ENCODE data around the gene ZNF738. TPM values are rescaled to one million over a fixed set of nuclear protein-coding genes. Genes with fewer than 3 reads are reported as not detected.
A peak's percentile ranks its signal among the peaks of the same experiment; 100 is the strongest.
"Not testable (repeated sequence)": the region's sequence is repeated elsewhere in the genome, so short reads cannot be mapped to it uniquely, and the experiment has no call there.

The ZNF738 gene
- polyA plus RNA-seq (2013, experiment 1 of 4), result 125 TPM
- polyA plus RNA-seq (2013, experiment 2 of 4), result 133 TPM
- polyA plus RNA-seq (2013, experiment 3 of 4), result 96.2 TPM
- 116 TPM for polyA plus RNA-seq (2013, experiment 4 of 4)

GRCh38 chr19:21358768-21359451, at the start of gene ZNF738:
Gene ZNF738 (plus strand): TSS chr19:21359000. CDS start chr19:21359141, 141 bp downstream.
- no peaks in the 10 kb centered on the region for H3K4me1 ChIP-seq (ENCODE audit: control insufficient read depth, insufficient read depth, low read length)
- peak within 1 kb of the TSS; percentile 95 for H3K4me3 ChIP-seq (ENCODE audit: insufficient read depth, low read depth, low read length)
- peak within 1 kb of the TSS; percentile 100 for H3K27ac ChIP-seq (ENCODE audit: insufficient read depth, low read depth, low read length, poor library complexity, severe bottlenecking)
- no peaks in the 10 kb centered on the region for H3K27me3 ChIP-seq (ENCODE audit: control insufficient read depth, insufficient read depth, low read length, poor library complexity, severe bottlenecking)
- no peaks in the 10 kb centered on the region for H3K9me3 ChIP-seq (ENCODE audit: control insufficient read depth, low read length)
- peaks cover 26% of the 10 kb centered on the region for H3K36me3 ChIP-seq (ENCODE audit: control insufficient read depth, insufficient read depth, low read length)
- 0% methylated on average over 36 of the region's 36 CpGs for WGBS, 2 experiments

GRCh38 chr19:21312807-21313206, 46.0 kb upstream of the ZNF738 start:
- H3K27me3 ChIP-seq (ENCODE audit: control insufficient read depth, insufficient read depth, low read length, poor library complexity, severe bottlenecking); H3K9me3 ChIP-seq (ENCODE audit: control insufficient read depth, low read length); H3K4me3 ChIP-seq (ENCODE audit: insufficient read depth, low read depth, low read length); H3K36me3 ChIP-seq (ENCODE audit: control insufficient read depth, insufficient read depth, low read length); H3K4me1 ChIP-seq (ENCODE audit: control insufficient read depth, insufficient read depth, low read length); H3K27ac ChIP-seq (ENCODE audit: insufficient read depth, low read depth, low read length, poor library complexity, severe bottlenecking): not testable (repeated sequence)
- WGBS, 2 experiments, result 96 to 97% methylated on average over 2 of the region's 2 CpGs

DNA sequence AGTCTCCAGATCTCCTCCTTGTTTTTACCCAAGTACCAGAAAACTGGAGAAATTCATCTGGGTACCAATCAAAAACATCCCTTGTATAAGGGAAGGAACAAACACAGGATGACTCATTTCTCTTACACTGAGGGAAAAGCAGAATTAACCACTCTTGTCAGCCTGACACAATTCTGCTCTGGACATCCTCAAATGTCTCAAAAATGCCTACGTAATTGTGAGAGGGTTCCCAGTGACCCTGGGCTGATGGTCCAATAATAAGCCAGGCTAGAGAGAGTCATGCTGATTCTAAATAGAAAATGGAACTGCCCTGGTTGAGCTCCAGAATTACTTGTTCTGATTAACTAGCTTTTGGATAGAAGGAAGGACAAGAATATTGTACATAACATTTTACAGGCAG, 44.1 kb upstream of the ZNF738 start:
- no peaks in the 10 kb centered on the region for H3K27me3 ChIP-seq (ENCODE audit: control insufficient read depth, insufficient read depth, low read length, poor library complexity, severe bottlenecking)
- H3K4me1 ChIP-seq (ENCODE audit: control insufficient read depth, insufficient read depth, low read length), result no peaks in the 10 kb centered on the region
- H3K9me3 ChIP-seq (ENCODE audit: control insufficient read depth, low read length), result no peaks in the 10 kb centered on the region
- H3K36me3 ChIP-seq (ENCODE audit: control insufficient read depth, insufficient read depth, low read length), result no peaks in the 10 kb centered on the region
- 93 to 100% methylated on average over 1 of the region's 1 CpG for WGBS, 2 experiments
- H3K4me3 ChIP-seq (ENCODE audit: insufficient read depth, low read depth, low read length), result no peak overlapping the region
- H3K27ac ChIP-seq (ENCODE audit: insufficient read depth, low read depth, low read length, poor library complexity, severe bottlenecking), result no peak overlapping the region

DNA sequence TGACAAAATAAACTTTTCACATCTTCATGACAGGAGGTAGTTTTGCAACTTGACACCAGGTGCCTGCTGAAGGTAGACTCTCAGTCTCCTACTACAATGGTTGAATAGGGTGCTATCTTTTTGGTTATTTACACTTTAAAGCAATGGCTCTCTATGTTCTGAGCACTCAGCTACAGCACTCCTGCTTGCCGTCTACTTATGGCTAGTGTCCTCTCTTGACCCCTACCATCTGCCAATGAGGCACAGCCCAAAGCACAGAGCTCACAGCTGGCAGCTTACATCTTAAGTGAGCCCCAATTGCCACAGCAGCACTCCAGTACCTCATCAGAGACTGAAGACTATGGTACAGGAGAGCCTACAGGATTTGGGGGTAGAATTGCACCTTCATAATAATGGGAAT, 41.0 kb upstream of the ZNF738 start:
- Histone ChIP-seq H3K4me3 (ENCODE audit: insufficient read depth, low read depth, low read length) (no peak overlapping the region), H3K4me1 (ENCODE audit: control insufficient read depth, insufficient read depth, low read length) (no peaks in the 10 kb centered on the region), H3K9me3 (ENCODE audit: control insufficient read depth, low read length) (no peaks in the 10 kb centered on the region), H3K27ac (ENCODE audit: insufficient read depth, low read depth, low read length, poor library complexity, severe bottlenecking) (no peak overlapping the region), H3K36me3 (ENCODE audit: control insufficient read depth, insufficient read depth, low read length) (no peaks in the 10 kb centered on the region), H3K27me3 (ENCODE audit: control insufficient read depth, insufficient read depth, low read length, poor library complexity, severe bottlenecking) (no peaks in the 10 kb centered on the region)
- WGBS, 2 experiments, result 70 to 71% methylated on average over 1 of the region's 1 CpG

DNA sequence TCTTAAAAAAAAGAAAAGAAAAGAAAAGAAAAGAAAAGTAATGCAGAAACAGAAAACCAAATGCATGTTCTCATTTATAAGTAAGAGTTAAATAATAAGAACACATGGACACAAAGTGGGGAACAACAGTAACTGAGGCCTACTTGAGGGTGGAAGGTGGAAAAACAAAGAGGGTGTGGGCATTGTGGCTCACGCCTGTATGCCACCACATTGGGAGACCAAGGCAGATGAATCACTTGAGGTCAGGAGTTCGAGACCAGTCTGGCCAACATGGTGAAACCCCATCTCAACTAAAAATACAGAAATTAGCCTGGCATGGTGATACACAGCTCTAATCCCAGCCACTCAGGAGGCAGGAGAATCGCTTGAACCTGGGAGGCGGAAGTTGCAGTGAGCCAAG, 37.7 kb upstream of the ZNF738 start:
- Histone ChIP-seq H3K27me3 (ENCODE audit: control insufficient read depth, insufficient read depth, low read length, poor library complexity, severe bottlenecking) (no peaks in the 10 kb centered on the region), H3K27ac (ENCODE audit: insufficient read depth, low read depth, low read length, poor library complexity, severe bottlenecking) (no peak overlapping the region), H3K4me3 (ENCODE audit: insufficient read depth, low read depth, low read length) (no peak overlapping the region), H3K36me3 (ENCODE audit: control insufficient read depth, insufficient read depth, low read length) (peaks cover 3% of the 10 kb centered on the region), H3K4me1 (ENCODE audit: control insufficient read depth, insufficient read depth, low read length) (no peaks in the 10 kb centered on the region), H3K9me3 (ENCODE audit: control insufficient read depth, low read length) (peaks cover under 1% of the 10 kb centered on the region)
- 89 to 90% methylated on average over 4 of the region's 4 CpGs for WGBS, 2 experiments

GRCh38 chr19:21321996-21322395, 36.8 kb upstream of the ZNF738 start:
- no peaks in the 10 kb centered on the region for H3K27me3 ChIP-seq (ENCODE audit: control insufficient read depth, insufficient read depth, low read length, poor library complexity, severe bottlenecking)
- 88 to 90% methylated on average over 4 of the region's 4 CpGs for WGBS, 2 experiments
- peaks cover 4% of the 10 kb centered on the region for H3K9me3 ChIP-seq (ENCODE audit: control insufficient read depth, low read length)
- no peak overlapping the region for H3K4me3 ChIP-seq (ENCODE audit: insufficient read depth, low read depth, low read length)
- peaks cover 11% of the 10 kb centered on the region for H3K36me3 ChIP-seq (ENCODE audit: control insufficient read depth, insufficient read depth, low read length)
- H3K4me1 ChIP-seq (ENCODE audit: control insufficient read depth, insufficient read depth, low read length), result no peaks in the 10 kb centered on the region
- H3K27ac ChIP-seq (ENCODE audit: insufficient read depth, low read depth, low read length, poor library complexity, severe bottlenecking), result no peak overlapping the region

DNA sequence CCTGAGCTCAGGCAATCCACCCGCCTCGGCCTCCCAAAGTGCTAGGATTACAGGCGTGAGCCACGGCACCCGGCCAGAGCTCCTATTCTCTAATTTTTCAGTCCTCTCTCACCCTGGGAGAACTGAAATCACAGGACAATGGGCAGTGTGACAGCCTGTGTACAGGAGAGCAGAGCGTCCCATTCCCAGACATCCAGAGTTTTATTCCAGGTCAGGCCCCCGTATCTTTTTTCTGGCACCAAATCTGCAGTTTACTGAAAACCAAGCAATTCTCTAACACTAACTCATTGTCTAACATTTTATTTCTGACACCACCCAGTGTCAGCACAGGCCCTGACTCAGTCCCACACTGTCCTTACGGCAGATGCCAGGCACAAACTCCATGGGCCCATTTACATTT, 36.3 kb upstream of the ZNF738 start:
- no peaks in the 10 kb centered on the region for H3K27me3 ChIP-seq (ENCODE audit: control insufficient read depth, insufficient read depth, low read length, poor library complexity, severe bottlenecking)
- H3K36me3 ChIP-seq (ENCODE audit: control insufficient read depth, insufficient read depth, low read length), result peaks cover 16% of the 10 kb centered on the region
- H3K4me3 ChIP-seq (ENCODE audit: insufficient read depth, low read depth, low read length), result no peak overlapping the region
- H3K27ac ChIP-seq (ENCODE audit: insufficient read depth, low read depth, low read length, poor library complexity, severe bottlenecking), result no peak overlapping the region
- no peaks in the 10 kb centered on the region for H3K4me1 ChIP-seq (ENCODE audit: control insufficient read depth, insufficient read depth, low read length)
- H3K9me3 ChIP-seq (ENCODE audit: control insufficient read depth, low read length), result peaks cover 4% of the 10 kb centered on the region
- 91 to 94% methylated on average over 8 of the region's 8 CpGs for WGBS, 2 experiments

- Histone ChIP-seq H3K9me3 (ENCODE audit: control insufficient read depth, low read length) (peaks cover 4% of the 10 kb centered on the region), H3K36me3 (ENCODE audit: control insufficient read depth, insufficient read depth, low read length) (peaks cover 18% of the 10 kb centered on the region), H3K27ac (ENCODE audit: insufficient read depth, low read depth, low read length, poor library complexity, severe bottlenecking) (no peak overlapping the region), H3K4me1 (ENCODE audit: control insufficient read depth, insufficient read depth, low read length) (no peaks in the 10 kb centered on the region), H3K4me3 (ENCODE audit: insufficient read depth, low read depth, low read length) (no peak overlapping the region), H3K27me3 (ENCODE audit: control insufficient read depth, insufficient read depth, low read length, poor library complexity, severe bottlenecking) (no peaks in the 10 kb centered on the region)
- WGBS, 2 experiments, result 84 to 100% methylated on average over 1 to 2 of the region's 2 CpGs
Measured at GRCh38 chr19:21323000-21323399, 35.8 kb upstream of the ZNF738 start.

DNA sequence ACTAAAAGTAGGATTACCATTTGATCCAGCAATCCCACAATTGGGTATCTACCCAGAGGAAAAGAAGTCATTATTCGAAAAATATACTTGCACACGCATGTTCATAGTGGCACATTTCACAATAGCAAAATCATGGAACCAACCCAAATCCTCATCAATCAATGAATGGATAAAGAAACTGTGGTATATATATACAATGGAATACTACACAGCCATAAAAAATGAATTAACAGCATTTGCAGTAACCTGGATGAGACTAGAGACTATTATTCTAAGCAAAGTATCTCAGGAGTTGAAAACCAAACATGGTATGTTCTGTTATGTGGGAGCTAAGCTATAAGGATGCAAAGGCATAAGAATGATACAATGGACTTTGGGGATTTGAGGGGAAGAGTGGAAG, 32.6 kb upstream of the ZNF738 start:
- no peak overlapping the region for H3K27ac ChIP-seq (ENCODE audit: insufficient read depth, low read depth, low read length, poor library complexity, severe bottlenecking)
- H3K9me3 ChIP-seq (ENCODE audit: control insufficient read depth, low read length), result peaks cover 4% of the 10 kb centered on the region
- H3K27me3 ChIP-seq (ENCODE audit: control insufficient read depth, insufficient read depth, low read length, poor library complexity, severe bottlenecking), result no peaks in the 10 kb centered on the region
- H3K36me3 ChIP-seq (ENCODE audit: control insufficient read depth, insufficient read depth, low read length), result peaks cover 18% of the 10 kb centered on the region
- H3K4me3 ChIP-seq (ENCODE audit: insufficient read depth, low read depth, low read length), result no peak overlapping the region
- WGBS, 2 experiments, result 100% methylated on average over 1 of the region's 2 CpGs
- no peaks in the 10 kb centered on the region for H3K4me1 ChIP-seq (ENCODE audit: control insufficient read depth, insufficient read depth, low read length)

DNA sequence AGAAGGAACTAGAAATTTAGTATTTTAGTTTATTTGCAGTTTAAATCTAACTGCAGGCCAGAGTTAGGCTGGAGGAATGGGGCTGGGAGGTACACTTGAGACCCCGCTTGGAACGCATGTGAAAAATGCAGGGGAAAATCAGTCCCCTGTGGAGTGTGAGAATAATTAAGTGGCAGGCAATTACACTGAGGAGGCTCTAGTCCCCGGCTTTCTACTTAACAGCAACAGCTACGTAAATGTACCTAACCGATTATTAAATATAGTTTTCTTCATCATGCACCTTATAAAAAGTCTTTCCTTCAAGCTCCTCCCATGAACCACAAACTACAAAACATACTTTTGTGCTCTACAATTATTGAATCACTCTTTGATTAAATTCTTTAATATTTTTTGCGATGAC, 30.4 kb upstream of the ZNF738 start:
- H3K27ac ChIP-seq (ENCODE audit: insufficient read depth, low read depth, low read length, poor library complexity, severe bottlenecking), result peak overlapping the region; percentile 97
- no peaks in the 10 kb centered on the region for H3K4me1 ChIP-seq (ENCODE audit: control insufficient read depth, insufficient read depth, low read length)
- peaks cover 4% of the 10 kb centered on the region for H3K9me3 ChIP-seq (ENCODE audit: control insufficient read depth, low read length)
- H3K36me3 ChIP-seq (ENCODE audit: control insufficient read depth, insufficient read depth, low read length), result peaks cover 18% of the 10 kb centered on the region
- no peaks in the 10 kb centered on the region for H3K27me3 ChIP-seq (ENCODE audit: control insufficient read depth, insufficient read depth, low read length, poor library complexity, severe bottlenecking)
- WGBS, 2 experiments, result 2 to 4% methylated on average over 5 to 6 of the region's 6 CpGs
- peak overlapping the region; percentile 77 for H3K4me3 ChIP-seq (ENCODE audit: insufficient read depth, low read depth, low read length)
